Neural cell (in vitro differentiated cells): Measurements from ENCODE around the gene ADGRF3.

Experiments used
- EP300 ChIP-seq: fragments of 450-650 bp; conservative IDR thresholded peaks from 2 replicates; pipeline ENCODE4 v1.6.1; 2014; ENCODE audit warnings: antibody characterized with exemption, mild to moderate bottlenecking, moderate library complexity; ENCODE audit not compliant: poor library complexity, severe bottlenecking
- EZH2 ChIP-seq: fragments of 200-600, 300-800 bp; shearing (Covaris generic), sonication (generic); IDR thresholded peaks from 2 replicates; pipeline ENCODE4 v1.6.1; 2014; ENCODE audit warnings: antibody characterized with exemption, low read length, borderline replicate concordance, mild to moderate bottlenecking; ENCODE audit not compliant: insufficient read depth, poor library complexity, severe bottlenecking
- TF ChIP-seq, protein P1 (sequence below): fragments of 450-650 bp; IDR thresholded peaks from 2 replicates; pipeline ENCODE4 v1.5.1; 2014; ENCODE audit warnings: antibody characterized with exemption, mild to moderate bottlenecking, moderate library complexity; ENCODE audit not compliant: poor library complexity, severe bottlenecking
- TF ChIP-seq, protein P2 (sequence below): IDR thresholded peaks from 2 replicates; pipeline ENCODE4 v1.6.1; 2012; ENCODE audit warnings: borderline replicate concordance

DNA sequence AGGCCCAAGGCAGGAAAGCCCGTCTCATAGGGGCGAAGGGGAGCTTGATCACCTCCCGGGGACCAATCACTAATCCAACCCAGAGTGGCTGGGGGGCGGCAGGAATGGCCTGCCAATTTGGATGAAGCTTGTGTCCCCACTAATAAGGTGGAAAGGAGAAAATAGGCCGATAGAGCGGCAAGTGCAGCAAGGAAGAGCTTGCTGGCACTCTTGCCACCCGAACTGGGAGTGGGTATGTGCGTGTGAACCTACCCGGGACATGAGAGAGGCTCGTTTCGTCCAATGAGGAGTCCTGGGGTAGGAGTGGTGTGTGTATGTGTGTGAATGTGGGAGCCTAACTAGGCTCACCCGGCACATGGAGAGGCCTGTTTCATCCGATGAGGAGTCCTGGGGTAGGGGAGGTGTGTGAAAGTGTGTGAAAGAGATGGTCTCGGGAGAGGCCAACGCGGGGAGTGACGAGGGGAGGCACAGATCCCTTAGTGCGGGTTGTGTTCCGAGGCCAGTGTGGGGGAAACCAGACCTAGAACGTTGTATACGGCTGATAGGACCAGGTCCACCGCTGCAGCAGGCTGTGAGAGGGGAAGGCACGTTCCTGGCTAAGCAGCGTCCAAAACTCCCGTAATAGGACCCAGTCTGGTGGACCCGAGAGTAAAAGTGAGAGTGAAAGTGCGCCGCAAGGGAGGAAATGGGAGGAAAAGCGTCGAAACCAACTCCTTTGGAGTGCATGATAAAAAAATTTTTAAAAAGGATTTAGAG lies 47.8 kb downstream of the ADGRF3 start:
- TF ChIP-seq, protein P1, sequence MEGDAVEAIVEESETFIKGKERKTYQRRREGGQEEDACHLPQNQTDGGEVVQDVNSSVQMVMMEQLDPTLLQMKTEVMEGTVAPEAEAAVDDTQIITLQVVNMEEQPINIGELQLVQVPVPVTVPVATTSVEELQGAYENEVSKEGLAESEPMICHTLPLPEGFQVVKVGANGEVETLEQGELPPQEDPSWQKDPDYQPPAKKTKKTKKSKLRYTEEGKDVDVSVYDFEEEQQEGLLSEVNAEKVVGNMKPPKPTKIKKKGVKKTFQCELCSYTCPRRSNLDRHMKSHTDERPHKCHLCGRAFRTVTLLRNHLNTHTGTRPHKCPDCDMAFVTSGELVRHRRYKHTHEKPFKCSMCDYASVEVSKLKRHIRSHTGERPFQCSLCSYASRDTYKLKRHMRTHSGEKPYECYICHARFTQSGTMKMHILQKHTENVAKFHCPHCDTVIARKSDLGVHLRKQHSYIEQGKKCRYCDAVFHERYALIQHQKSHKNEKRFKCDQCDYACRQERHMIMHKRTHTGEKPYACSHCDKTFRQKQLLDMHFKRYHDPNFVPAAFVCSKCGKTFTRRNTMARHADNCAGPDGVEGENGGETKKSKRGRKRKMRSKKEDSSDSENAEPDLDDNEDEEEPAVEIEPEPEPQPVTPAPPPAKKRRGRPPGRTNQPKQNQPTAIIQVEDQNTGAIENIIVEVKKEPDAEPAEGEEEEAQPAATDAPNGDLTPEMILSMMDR = no peak
- TF ChIP-seq, protein P2, sequence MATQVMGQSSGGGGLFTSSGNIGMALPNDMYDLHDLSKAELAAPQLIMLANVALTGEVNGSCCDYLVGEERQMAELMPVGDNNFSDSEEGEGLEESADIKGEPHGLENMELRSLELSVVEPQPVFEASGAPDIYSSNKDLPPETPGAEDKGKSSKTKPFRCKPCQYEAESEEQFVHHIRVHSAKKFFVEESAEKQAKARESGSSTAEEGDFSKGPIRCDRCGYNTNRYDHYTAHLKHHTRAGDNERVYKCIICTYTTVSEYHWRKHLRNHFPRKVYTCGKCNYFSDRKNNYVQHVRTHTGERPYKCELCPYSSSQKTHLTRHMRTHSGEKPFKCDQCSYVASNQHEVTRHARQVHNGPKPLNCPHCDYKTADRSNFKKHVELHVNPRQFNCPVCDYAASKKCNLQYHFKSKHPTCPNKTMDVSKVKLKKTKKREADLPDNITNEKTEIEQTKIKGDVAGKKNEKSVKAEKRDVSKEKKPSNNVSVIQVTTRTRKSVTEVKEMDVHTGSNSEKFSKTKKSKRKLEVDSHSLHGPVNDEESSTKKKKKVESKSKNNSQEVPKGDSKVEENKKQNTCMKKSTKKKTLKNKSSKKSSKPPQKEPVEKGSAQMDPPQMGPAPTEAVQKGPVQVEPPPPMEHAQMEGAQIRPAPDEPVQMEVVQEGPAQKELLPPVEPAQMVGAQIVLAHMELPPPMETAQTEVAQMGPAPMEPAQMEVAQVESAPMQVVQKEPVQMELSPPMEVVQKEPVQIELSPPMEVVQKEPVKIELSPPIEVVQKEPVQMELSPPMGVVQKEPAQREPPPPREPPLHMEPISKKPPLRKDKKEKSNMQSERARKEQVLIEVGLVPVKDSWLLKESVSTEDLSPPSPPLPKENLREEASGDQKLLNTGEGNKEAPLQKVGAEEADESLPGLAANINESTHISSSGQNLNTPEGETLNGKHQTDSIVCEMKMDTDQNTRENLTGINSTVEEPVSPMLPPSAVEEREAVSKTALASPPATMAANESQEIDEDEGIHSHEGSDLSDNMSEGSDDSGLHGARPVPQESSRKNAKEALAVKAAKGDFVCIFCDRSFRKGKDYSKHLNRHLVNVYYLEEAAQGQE = no peak
- TF ChIP-seq EZH2 (no peak), EP300 (no peak)
